B cell (primary cell): Measurements from ENCODE around the gene RTN4. TPM values are rescaled to one million over a fixed set of nuclear protein-coding genes. Genes with fewer than 3 reads are reported as not detected.

Source experiments
- ATAC-seq: fragments of 200-7000 bp; cut with Tn5 transposase; one replicate; pipeline ENCODE4 v1.10.0; 2021; ENCODE audit warnings: low read depth, mild to moderate bottlenecking, moderate number of reproducible peaks, moderate library complexity
- CTCF ChIA-PET: fragments of 350-600 bp; sonication (Branson Sonifier 250); formaldehyde crosslinking; loops from one replicate; lab custom pipeline; 2021; ENCODE audit warnings: antibody characterized with exemption, inconsistent platforms; lab: Charles Lee
- POLR2A ChIA-PET: fragments of 350-600 bp; sonication (Branson Sonifier 250); formaldehyde crosslinking; loops from one replicate; lab custom pipeline; 2021; ENCODE audit warnings: antibody characterized with exemption; lab: Charles Lee
- DNase-seq: peaks from one replicate; pipeline ENCODE4 v3.0.0; 2013
- H2AFZ ChIP-seq: 2 replicates; pipeline ENCODE4 v1.6.1; 2012; ENCODE audit warnings: mild to moderate bottlenecking, low read depth, low read length; ENCODE audit not compliant: insufficient read depth, poor library complexity, severe bottlenecking
- H3K27ac ChIP-seq, 2 donors: 1 replicate in 1 of 2; 2 replicates in 1 of 2; pipeline ENCODE4 v1.5.1; 2012 to 2013; ENCODE audit warnings: low read length in 2 of 2, mild to moderate bottlenecking in 2 of 2, moderate library complexity in 1 of 2
- H3K27me3 ChIP-seq, 4 experiments: fragments of 200-600 bp in 1 of 4; sonication (generic) in 1 of 4; replicated peaks in 1 of 4; 1 replicate in 2 of 4; 2 replicates in 2 of 4; pipeline versions ENCODE4 v1.6.1 to v1.7.0; 2013 to 2016; ENCODE audit warnings: low read length in 3 of 4, mild to moderate bottlenecking in 2 of 4, mixed read lengths in 1 of 4, moderate library complexity in 1 of 4; ENCODE audit not compliant: insufficient read depth in 4 of 4, control insufficient read depth in 3 of 4; ENCODE audit errors: control extremely low read depth in 1 of 4
- H3K36me3 ChIP-seq, 2 experiments: replicated peaks in 1 of 2; 1 replicate in 1 of 2; 2 replicates in 1 of 2; pipeline versions ENCODE4 v1.6.1 to v1.7.1; 2013; ENCODE audit warnings: low read length in 1 of 2; ENCODE audit not compliant: insufficient read depth in 2 of 2, control insufficient read depth in 1 of 2; ENCODE audit errors: control extremely low read depth in 1 of 2, extremely low read depth in 1 of 2
- H3K4me1 ChIP-seq, 2 donors: fragments of 200-600 bp in 1 of 2; sonication (generic) in 1 of 2; 1 replicate in 1 of 2; 2 replicates in 1 of 2; pipeline versions ENCODE4 v1.5.1 to v1.6.1; 2013 to 2017; ENCODE audit warnings: low read length in 2 of 2; ENCODE audit not compliant: control insufficient read depth in 2 of 2, insufficient read depth in 2 of 2
- H3K4me2 ChIP-seq: replicated peaks from 2 replicates; pipeline ENCODE3; 2012; ENCODE audit warnings: mild to moderate bottlenecking, low read depth, low read length; ENCODE audit not compliant: poor library complexity, severe bottlenecking
- H3K4me3 ChIP-seq, 5 experiments: fragments of 200-600 bp in 1 of 5; sonication (generic) in 1 of 5; 1 replicate in 3 of 5; 2 replicates in 2 of 5; pipeline versions ENCODE4 v1.5.1 to v1.7.0; 2011 to 2016; ENCODE audit warnings: low read length in 4 of 5, mild to moderate bottlenecking in 4 of 5, low read depth in 2 of 5, control low read depth in 1 of 5, moderate library complexity in 1 of 5; ENCODE audit not compliant: insufficient read depth in 1 of 5; ENCODE audit errors: control extremely low read depth in 1 of 5, extremely low read depth in 1 of 5
- H3K79me2 ChIP-seq: fragments of 200-600 bp; sonication (generic); one replicate; pipeline ENCODE4 v1.6.0; 2016; ENCODE audit warnings: low read length; ENCODE audit not compliant: control insufficient read depth, insufficient read depth
- H3K9ac ChIP-seq: fragments of 200-600 bp; sonication (generic); 2 replicates; pipeline ENCODE4 v1.6.1; 2017; ENCODE audit warnings: mild to moderate bottlenecking, low read length, moderate library complexity
- H3K9me3 ChIP-seq, 3 donors: one replicate each; pipeline versions ENCODE4 v1.6.1 to v1.7.1; 2013; ENCODE audit warnings: low read length in 2 of 3; ENCODE audit not compliant: control insufficient read depth in 2 of 3, insufficient read depth in 1 of 3; ENCODE audit errors: control extremely low read depth in 1 of 3
- H4K20me1 ChIP-seq: 2 replicates; pipeline ENCODE4 v1.6.0; 2012; ENCODE audit warnings: mild to moderate bottlenecking, low read length; ENCODE audit not compliant: insufficient read depth, control insufficient read depth, poor library complexity, severe bottlenecking
- H3K27ac Mint-ChIP-seq: one replicate; pipeline ENCODE4 v1.8.0; 2021; ENCODE audit warnings: mixed read lengths
- H3K27me3 Mint-ChIP-seq: one replicate; pipeline ENCODE4 v1.8.0; 2021; ENCODE audit warnings: mixed read lengths
- H3K4me1 Mint-ChIP-seq: one replicate; pipeline ENCODE4 v1.8.0; 2021; ENCODE audit warnings: mixed read lengths
- H3K4me3 Mint-ChIP-seq: one replicate; pipeline ENCODE4 v1.8.0; 2021; ENCODE audit warnings: mixed read lengths
- H3K9me3 Mint-ChIP-seq: one replicate; pipeline ENCODE4 v1.8.0; 2022; ENCODE audit warnings: mixed read lengths; ENCODE audit not compliant: insufficient read depth
- CTCF ChIP-seq: fragments of 200-600 bp; IDR thresholded peaks from one replicate; pipeline ENCODE4 v1.8.0; 2022; ENCODE audit warnings: antibody characterized with exemption, mild to moderate bottlenecking
- EZH2 ChIP-seq: IDR thresholded peaks from 2 replicates; pipeline ENCODE4 v1.6.1; 2012; ENCODE audit warnings: borderline replicate concordance, low read depth, mild to moderate bottlenecking, moderate library complexity, low read length; ENCODE audit not compliant: insufficient read depth, poor library complexity, severe bottlenecking
- WGBS: methylation state at CpG from one replicate; pipeline ENCODE4 v1.1.5; 2013; ENCODE audit warnings: missing lambda C conversion rate; ENCODE audit not compliant: insufficient coverage; 5-methylcytosine and 5-hydroxymethylcytosine counted together
- intact Hi-C: fragments of 100-400 bp; cut with micrococcal nuclease; formaldehyde crosslinking; loops from one replicate; pipeline ENCODE4 v1.10.0; 2022
- polyA plus RNA-seq: library from polyadenylated mRNA; depleted of rRNA; stranded (reverse); fragments of >200 nt; gene quantifications from 2 replicates; pipeline ENCODE4 v1.2.3, GENCODE V29; 2012
- total RNA-seq, 2 donors: library from RNA; stranded (reverse); fragments of 120-200 nt in 1 of 2; gene quantifications; 1 replicate in 1 of 2; 2 replicates in 1 of 2; pipeline versions ENCODE4 v1.2.3 to v1.2.4, GENCODE V29; 2013 to 2022

The RTN4 gene
- total and polyA plus RNA-seq, 2 donors (not counting 1 experiment from before 2014, with no cell fraction given) = 30.8 to 65.9 TPM

- no peak for ATAC-seq
- peak overlapping the region in 1 of 2 donors; percentile 45 for H3K27ac ChIP-seq
- H3K4me2 ChIP-seq = peak overlapping the region; percentile 44
- no peaks in the 10 kb centered on the region for H3K9me3 Mint-ChIP-seq
- intact Hi-C loops = loop anchor here (2.0 kb wide), 1 partner anchor 15 kb away; no protein-coding TSS in a partner anchor
- H3K36me3 ChIP-seq = no peaks in the 10 kb centered on the region
- H2AFZ ChIP-seq = no peak overlapping the region
- H3K4me1 ChIP-seq = peaks cover 26 to 39% of the 10 kb centered on the region in 2 donors
- no peak overlapping the region for H3K27ac Mint-ChIP-seq
- H3K9ac ChIP-seq = peak overlapping the region; percentile 13
- peaks cover 30% of the 10 kb centered on the region for H4K20me1 ChIP-seq
- DNase-seq = no peak
- no peaks in the 10 kb centered on the region for H3K27me3 ChIP-seq
- TF ChIP-seq CTCF (no peak), EZH2 (no peak)
- H3K79me2 ChIP-seq = peaks cover 85% of the 10 kb centered on the region
- POLR2A ChIA-PET = interaction anchor here (0.5 kb wide), 1 partner anchor 41 kb away, joined by 5 read pairs; no protein-coding TSS in a partner anchor
- H3K4me3 ChIP-seq = no peak overlapping the region
- CTCF ChIA-PET = interaction anchor here (0.7 to 2.1 kb wide), 7 partner anchors 10 to 149 kb away, joined by 3 to 10 read pairs (median 4); no protein-coding TSS in a partner anchor
- H3K4me3 Mint-ChIP-seq = peak overlapping the region; percentile 57
- peaks cover 9% of the 10 kb centered on the region for H3K4me1 Mint-ChIP-seq
- no peaks in the 10 kb centered on the region for H3K9me3 ChIP-seq
- no peaks in the 10 kb centered on the region for H3K27me3 Mint-ChIP-seq
- WGBS = 100% methylated on average over 1 of the region's 2 CpGs
Measured at GRCh38 chr2:55025627-55026026, 24.6 kb downstream of the RTN4 start.

- Histone ChIP-seq H3K4me3 (peak overlapping the region in 1 of 5 experiments; percentile 2), H3K9ac (peak overlapping the region; percentile 13), H3K4me1 (peaks cover 26 to 45% of the 10 kb centered on the region in 2 donors), H3K27ac (peak overlapping the region in 1 of 2 donors; percentile 45), H3K27me3 (no peaks in the 10 kb centered on the region), H4K20me1 (peaks cover 25% of the 10 kb centered on the region), H2AFZ (no peak overlapping the region), H3K79me2 (peaks cover 86% of the 10 kb centered on the region), H3K36me3 (no peaks in the 10 kb centered on the region), H3K4me2 (peak overlapping the region; percentile 44), H3K9me3 (no peaks in the 10 kb centered on the region)
- TF ChIP-seq EZH2 = no peak
- TF ChIP-seq CTCF = no peak
- H3K4me3 Mint-ChIP-seq = peak overlapping the region; percentile 57
- H3K27ac Mint-ChIP-seq = peak overlapping the region; percentile 22
- ChIA-PET CTCF (interaction anchor here (0.7 to 2.1 kb wide), 8 partner anchors 10 to 149 kb away, joined by 3 to 10 read pairs (median 4); partner anchors contain the start of gene RTN4), POLR2A (no interaction called here)
- no peaks in the 10 kb centered on the region for H3K9me3 Mint-ChIP-seq
- WGBS = 25% methylated on average over 2 of the region's 2 CpGs
- peak; percentile 17 for ATAC-seq
- intact Hi-C loops = loop anchor here (2.0 kb wide), 1 partner anchor 16 kb away; no protein-coding TSS in a partner anchor
- peaks cover 14% of the 10 kb centered on the region for H3K4me1 Mint-ChIP-seq
- no peaks in the 10 kb centered on the region for H3K27me3 Mint-ChIP-seq
- no peak for DNase-seq
Measured at GRCh38 chr2:55025082-55025481, 25.2 kb downstream of the RTN4 start.
